Astrocyte (in vitro differentiated cells and primary cell): ENCODE results near the gene JPH3. TPM values are rescaled to one million over a fixed set of nuclear protein-coding genes. Genes with fewer than 3 reads are reported as not detected.
A peak's percentile ranks its signal among the peaks of the same experiment; 100 is the strongest.

Experiments used
- DNase-seq: peaks from one replicate; pipeline ENCODE4 v3.0.0-alpha.2; 2010; ENCODE audit warnings: low read depth
- FAIRE-seq: peaks from 2 replicates; lab custom pipeline; 2011; peaks lifted over from hg19 to GRCh38; lab: Jason Lieb, UNC
- H2AFZ ChIP-seq: 2 replicates; pipeline ENCODE4 v1.6.0; 2012; ENCODE audit warnings: low read depth, low read length, inconsistent platforms
- H3K27ac ChIP-seq: 2 replicates; pipeline ENCODE4 v1.5.1; 2011; ENCODE audit warnings: low read depth, low read length, inconsistent platforms
- H3K27me3 ChIP-seq: 2 replicates; pipeline ENCODE4 v1.6.0; 2011; ENCODE audit warnings: low read length, inconsistent platforms; ENCODE audit not compliant: insufficient read depth
- H3K36me3 ChIP-seq: 2 replicates; pipeline ENCODE4 v1.5.1; 2011; ENCODE audit warnings: low read length, inconsistent platforms; ENCODE audit not compliant: insufficient read depth
- H3K4me1 ChIP-seq: 2 replicates; pipeline ENCODE4 v1.5.1; 2011; ENCODE audit warnings: low read length, inconsistent platforms; ENCODE audit not compliant: insufficient read depth
- H3K4me2 ChIP-seq: 2 replicates; pipeline ENCODE4 v1.6.0; 2012; ENCODE audit warnings: low read length, inconsistent platforms
- H3K4me3 ChIP-seq: 2 replicates; pipeline ENCODE4 v1.5.1; 2011; ENCODE audit warnings: low read depth, mild to moderate bottlenecking, low read length, inconsistent platforms; ENCODE audit not compliant: insufficient read depth
- H3K79me2 ChIP-seq: 2 replicates; pipeline ENCODE4 v1.6.0; 2012; ENCODE audit warnings: mild to moderate bottlenecking, low read length, inconsistent platforms; ENCODE audit not compliant: insufficient read depth
- H3K9ac ChIP-seq: 2 replicates; pipeline ENCODE4 v1.6.0; 2012; ENCODE audit warnings: mild to moderate bottlenecking, low read length, inconsistent platforms
- H3K9me3 ChIP-seq: 2 replicates; pipeline ENCODE4 v1.5.1; 2012; ENCODE audit warnings: low read depth, mild to moderate bottlenecking, low read length, inconsistent platforms; ENCODE audit not compliant: insufficient read depth
- H4K20me1 ChIP-seq: 2 replicates; pipeline ENCODE4 v1.6.0; 2012; ENCODE audit warnings: low read length, inconsistent platforms; ENCODE audit not compliant: insufficient read depth
- H3K27ac Mint-ChIP-seq: one replicate; pipeline ENCODE4 v1.8.0; 2021; ENCODE audit warnings: mild to moderate bottlenecking, mixed read lengths; ENCODE audit not compliant: unreplicated experiment
- H3K27me3 Mint-ChIP-seq: one replicate; pipeline ENCODE4 v1.8.0; 2021; ENCODE audit warnings: low read depth, mixed read lengths; ENCODE audit not compliant: unreplicated experiment
- H3K36me3 Mint-ChIP-seq: one replicate; pipeline ENCODE4 v1.8.0; 2021; ENCODE audit warnings: low read depth, mixed read lengths; ENCODE audit not compliant: unreplicated experiment
- H3K4me1 Mint-ChIP-seq: one replicate; pipeline ENCODE4 v1.8.0; 2021; ENCODE audit warnings: low read depth, mixed read lengths; ENCODE audit not compliant: unreplicated experiment
- H3K4me3 Mint-ChIP-seq: one replicate; pipeline ENCODE4 v1.8.0; 2021; ENCODE audit warnings: mild to moderate bottlenecking, moderate library complexity, mixed read lengths; ENCODE audit not compliant: unreplicated experiment
- H3K9me3 Mint-ChIP-seq: one replicate; pipeline ENCODE4 v1.8.0; 2021; ENCODE audit warnings: mild to moderate bottlenecking, mixed read lengths; ENCODE audit not compliant: unreplicated experiment
- EZH2 ChIP-seq: IDR thresholded peaks from 2 replicates; pipeline ENCODE4 v1.6.1; 2012; ENCODE audit warnings: mild to moderate bottlenecking, low read length, inconsistent platforms; ENCODE audit not compliant: insufficient read depth
- total RNA-seq: library from RNA; stranded (reverse); gene quantifications from 2 replicates; pipeline ENCODE4 v1.2.1, GENCODE V29; 2021
- TF ChIP-seq, protein P1 (sequence below): IDR thresholded peaks from 2 replicates; pipeline ENCODE4 v1.5.1; 2011; ENCODE audit warnings: low read depth, mild to moderate bottlenecking, inconsistent platforms, low read length, moderate library complexity; ENCODE audit not compliant: insufficient read depth

The JPH3 gene
- total RNA-seq, 1 donor from 2014 or later = 8.6 TPM

DNA sequence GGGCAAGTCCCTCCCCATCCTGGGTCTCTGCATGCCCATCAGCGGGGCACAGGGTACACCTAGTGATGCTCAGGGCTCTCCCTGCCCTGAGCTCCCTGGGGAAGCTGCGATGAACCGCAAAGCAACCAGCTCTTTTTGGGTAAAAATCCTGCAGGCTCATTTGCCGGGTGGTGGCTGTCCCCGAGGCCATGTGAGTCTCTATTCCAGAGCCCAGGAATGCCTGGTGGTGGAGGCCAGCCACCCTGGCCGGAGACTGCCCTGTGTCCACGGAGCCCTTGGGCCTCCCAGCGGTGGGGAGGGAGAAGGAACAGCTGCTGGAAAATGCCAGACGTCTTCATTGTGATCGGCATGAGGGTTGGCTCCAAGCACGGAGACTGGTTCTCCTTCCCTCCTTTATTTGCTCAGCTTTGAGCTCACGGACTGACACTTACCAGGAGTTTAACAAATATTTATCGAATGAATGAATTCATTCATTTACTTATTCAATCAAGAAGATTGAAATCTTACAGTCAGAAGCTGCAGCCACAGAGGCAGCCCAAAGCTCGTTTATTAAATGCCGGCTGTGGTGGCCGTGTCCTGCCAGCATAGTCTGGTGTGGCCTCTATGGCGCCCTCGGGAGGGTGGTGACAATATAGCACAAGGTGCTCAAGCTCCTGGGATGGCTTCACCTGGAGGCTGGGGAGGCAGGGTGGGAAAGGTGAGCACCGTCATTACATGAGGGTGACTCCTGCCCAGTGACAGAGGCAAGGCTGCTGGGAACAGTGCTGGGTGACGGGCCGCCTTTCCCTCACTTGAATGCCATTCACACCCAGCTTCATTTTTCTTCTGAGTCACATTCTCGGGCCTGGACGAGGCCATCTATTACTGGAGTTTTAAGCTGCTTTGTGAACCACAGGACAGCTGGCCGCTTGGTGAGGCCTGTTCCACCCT lies 31.1 kb upstream of the JPH3 start:
- Histone ChIP-seq H3K79me2 (no peaks in the 10 kb centered on the region), H3K27ac (no peak overlapping the region), H3K4me1 (peaks cover 9% of the 10 kb centered on the region), H3K4me2 (peak overlapping the region; percentile 19), H3K27me3 (peaks cover 6% of the 10 kb centered on the region), H3K4me3 (no peak overlapping the region), H2AFZ (peak overlapping the region; percentile 10), H3K36me3 (no peaks in the 10 kb centered on the region), H3K9ac (no peak overlapping the region), H3K9me3 (no peaks in the 10 kb centered on the region), H4K20me1 (no peaks in the 10 kb centered on the region)
- peaks cover 16% of the 10 kb centered on the region for H3K27me3 Mint-ChIP-seq
- peak overlapping the region; percentile 47 for H3K27ac Mint-ChIP-seq
- no peak for TF ChIP-seq EZH2
- TF ChIP-seq, protein P1, sequence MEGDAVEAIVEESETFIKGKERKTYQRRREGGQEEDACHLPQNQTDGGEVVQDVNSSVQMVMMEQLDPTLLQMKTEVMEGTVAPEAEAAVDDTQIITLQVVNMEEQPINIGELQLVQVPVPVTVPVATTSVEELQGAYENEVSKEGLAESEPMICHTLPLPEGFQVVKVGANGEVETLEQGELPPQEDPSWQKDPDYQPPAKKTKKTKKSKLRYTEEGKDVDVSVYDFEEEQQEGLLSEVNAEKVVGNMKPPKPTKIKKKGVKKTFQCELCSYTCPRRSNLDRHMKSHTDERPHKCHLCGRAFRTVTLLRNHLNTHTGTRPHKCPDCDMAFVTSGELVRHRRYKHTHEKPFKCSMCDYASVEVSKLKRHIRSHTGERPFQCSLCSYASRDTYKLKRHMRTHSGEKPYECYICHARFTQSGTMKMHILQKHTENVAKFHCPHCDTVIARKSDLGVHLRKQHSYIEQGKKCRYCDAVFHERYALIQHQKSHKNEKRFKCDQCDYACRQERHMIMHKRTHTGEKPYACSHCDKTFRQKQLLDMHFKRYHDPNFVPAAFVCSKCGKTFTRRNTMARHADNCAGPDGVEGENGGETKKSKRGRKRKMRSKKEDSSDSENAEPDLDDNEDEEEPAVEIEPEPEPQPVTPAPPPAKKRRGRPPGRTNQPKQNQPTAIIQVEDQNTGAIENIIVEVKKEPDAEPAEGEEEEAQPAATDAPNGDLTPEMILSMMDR = peak; percentile 32
- H3K4me3 Mint-ChIP-seq = no peak overlapping the region
- H3K4me1 Mint-ChIP-seq = peaks cover 11% of the 10 kb centered on the region
- no peaks in the 10 kb centered on the region for H3K36me3 Mint-ChIP-seq
- FAIRE-seq (no peak), DNase-seq (peak; percentile 84)
- no peaks in the 10 kb centered on the region for H3K9me3 Mint-ChIP-seq

- Mint-ChIP-seq H3K27me3 (peaks cover 11% of the 10 kb centered on the region), H3K4me1 (peaks cover 11% of the 10 kb centered on the region), H3K36me3 (no peaks in the 10 kb centered on the region), H3K4me3 (no peak overlapping the region), H3K27ac (no peak overlapping the region), H3K9me3 (peaks cover 2% of the 10 kb centered on the region)
- Histone ChIP-seq H3K4me1 (peaks cover 9% of the 10 kb centered on the region), H3K9me3 (no peaks in the 10 kb centered on the region), H3K36me3 (no peaks in the 10 kb centered on the region), H4K20me1 (no peaks in the 10 kb centered on the region), H3K79me2 (no peaks in the 10 kb centered on the region), H3K9ac (no peak overlapping the region), H2AFZ (peak overlapping the region; percentile 10), H3K27me3 (peaks cover 6% of the 10 kb centered on the region), H3K4me3 (no peak overlapping the region), H3K4me2 (peak overlapping the region; percentile 19), H3K27ac (no peak overlapping the region)
- TF ChIP-seq EZH2 = no peak
- TF ChIP-seq, protein P1 = no peak
- FAIRE-seq (no peak), DNase-seq (no peak)
These were observed 30.5 kb upstream of the JPH3 start for GRCh38 chr16:87571868-87572244.

DNA sequence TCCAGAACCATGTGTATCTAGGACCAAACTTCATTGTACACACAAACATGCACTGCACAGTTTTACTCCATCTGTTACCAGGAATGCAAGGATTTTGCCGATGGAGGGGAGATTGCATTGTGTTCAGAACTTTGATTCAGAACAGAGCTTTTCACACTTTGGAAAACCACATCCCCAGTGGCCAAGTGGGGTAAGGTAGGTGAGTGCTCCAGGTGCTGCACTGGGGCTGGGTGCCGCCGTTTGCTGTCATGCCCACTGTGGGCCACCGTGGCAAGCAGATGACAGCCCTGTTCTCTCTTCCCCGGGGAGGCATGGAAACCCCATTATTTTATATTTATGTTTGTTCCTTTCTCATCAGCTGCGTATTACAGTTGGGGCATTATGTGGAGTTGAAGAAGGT lies 29.3 kb upstream of the JPH3 start:
- no peak for FAIRE-seq
- H3K27ac Mint-ChIP-seq = no peak overlapping the region
- no peak overlapping the region for H3K27ac ChIP-seq

More for the DNA sequence above, 29.3 kb upstream of the JPH3 start:
- Histone ChIP-seq H3K9ac (no peak overlapping the region), H2AFZ (no peak overlapping the region), H3K4me3 (no peak overlapping the region), H3K27me3 (peaks cover 6% of the 10 kb centered on the region), H4K20me1 (no peaks in the 10 kb centered on the region), H3K9me3 (no peaks in the 10 kb centered on the region), H3K79me2 (no peaks in the 10 kb centered on the region), H3K36me3 (no peaks in the 10 kb centered on the region), H3K4me2 (no peak overlapping the region), H3K4me1 (peaks cover 9% of the 10 kb centered on the region)
- no peak for DNase-seq
- peaks cover 2% of the 10 kb centered on the region for H3K9me3 Mint-ChIP-seq
- no peak overlapping the region for H3K4me3 Mint-ChIP-seq
- H3K36me3 Mint-ChIP-seq = no peaks in the 10 kb centered on the region
- peaks cover 11% of the 10 kb centered on the region for H3K4me1 Mint-ChIP-seq
- H3K27me3 Mint-ChIP-seq = peaks cover 7% of the 10 kb centered on the region
- TF ChIP-seq EZH2 = no peak
- TF ChIP-seq, protein P1 = no peak
